NCI-H1930 (cell line): ENCODE results near the gene NTM.
"Not testable (repeated sequence)": the region's sequence is repeated elsewhere in the genome, so short reads cannot be mapped to it uniquely, and the experiment has no call there.

ENCODE experiments used
- DNase-seq, 2 experiments: peaks; one replicate each; lab custom pipeline; 2025; lab: John Stamatoyannopoulos, UW

NTM gene

GRCh38 chr11:131668500-131669400 is 298.3 kb downstream of the NTM start:
- peak in 1 of 2 experiments; percentile 38 for DNase-seq

- DNase-seq, result no peak
Observed at GRCh38 chr11:131669401-131669780, 299.0 kb downstream of the NTM start.

- DNase-seq, result no peak
Observed at GRCh38 chr11:131670876-131671275, 300.5 kb downstream of the NTM start.

- no peak for DNase-seq
Observed at GRCh38 chr11:131671320-131671719, 300.9 kb downstream of the NTM start.

GRCh38 chr11:131671734-131672133 is 301.3 kb downstream of the NTM start:
- DNase-seq, result no peak

- no peak for DNase-seq
Observed at GRCh38 chr11:131672191-131672590, 301.8 kb downstream of the NTM start.

- DNase-seq, result peak; percentile 25 to 44
Observed at GRCh38 chr11:131674051-131674755, 303.8 kb downstream of the NTM start.

- DNase-seq, result no peak
Observed at GRCh38 chr11:131675121-131675888, 304.9 kb downstream of the NTM start.

- DNase-seq, result no peak
Observed at GRCh38 chr11:131677828-131678470, 307.5 kb downstream of the NTM start.

GRCh38 chr11:131678658-131679340 is 308.4 kb downstream of the NTM start:
- DNase-seq, result no peak

- DNase-seq, result not testable (repeated sequence)
Observed at GRCh38 chr11:131680448-131680847, 310.0 kb downstream of the NTM start.

GRCh38 chr11:131681920-131682319 is 311.5 kb downstream of the NTM start:
- DNase-seq, result no peak

- DNase-seq, result no peak
Observed at GRCh38 chr11:131682373-131683015, 312.1 kb downstream of the NTM start.

- DNase-seq, result no peak
Observed at GRCh38 chr11:131683131-131683530, 312.7 kb downstream of the NTM start.

GRCh38 chr11:131683666-131684065 is 313.3 kb downstream of the NTM start:
- no peak for DNase-seq

GRCh38 chr11:131684111-131685060 is 314.0 kb downstream of the NTM start:
- DNase-seq, result no peak

GRCh38 chr11:131685206-131685605 is 314.8 kb downstream of the NTM start:
- no peak for DNase-seq

GRCh38 chr11:131685906-131686305 is 315.5 kb downstream of the NTM start:
- no peak for DNase-seq

- no peak for DNase-seq
Observed at GRCh38 chr11:131686836-131687235, 316.4 kb downstream of the NTM start.
